HG02623 (cell line): ENCODE results near the gene TSPYL2.

ENCODE experiments used
- ATAC-seq: cut with Tn5 transposase; IDR thresholded peaks from one replicate; pipeline ENCODE4 v1.9.1; 2021; ENCODE audit warnings: moderate library complexity; ENCODE audit not compliant: unreplicated experiment

TSPYL2 gene

GRCh38 chrX:53116101-53116500, 33.9 kb downstream of the TSPYL2 start:
- ATAC-seq: no peak

GRCh38 chrX:53122013-53122412, 39.8 kb downstream of the TSPYL2 start:
- ATAC-seq: no peak

GRCh38 chrX:53125506-53125905, 43.3 kb downstream of the TSPYL2 start:
- ATAC-seq: no peak

GRCh38 chrX:53126377-53126776, 44.2 kb downstream of the TSPYL2 start:
- no peak for ATAC-seq

- no peak for ATAC-seq
These were observed 46.1 kb downstream of the TSPYL2 start for GRCh38 chrX:53128097-53128749.

- ATAC-seq: no peak
These were observed 51.2 kb downstream of the TSPYL2 start for GRCh38 chrX:53133400-53133799.

- ATAC-seq: no peak
These were observed 53.4 kb downstream of the TSPYL2 start for GRCh38 chrX:53135581-53135980.
